Memory B cell (primary cell): ENCODE measurements around the gene PARP2.
"Not testable (repeated sequence)": the region's sequence is repeated elsewhere in the genome, so short reads cannot be mapped to it uniquely, and the experiment has no call there.

Experiments used
- ATAC-seq: fragments of 150-1000 bp; cut with Tn5 transposase; 2 replicates; pipeline ENCODE4 v1.10.0; 2021; ENCODE audit warnings: low read depth, mild to moderate bottlenecking, moderate library complexity
- DNase-seq, 2 donors: peaks; one replicate each; pipeline ENCODE4 v3.0.0; 2022; ENCODE audit warnings: low spot score in 2 of 2
- H3K27ac Mint-ChIP-seq: one replicate; pipeline ENCODE4 v1.8.0; 2022; ENCODE audit warnings: mild to moderate bottlenecking, moderate library complexity, mixed read lengths
- H3K27me3 Mint-ChIP-seq: one replicate; pipeline ENCODE4 v1.8.0; 2022; ENCODE audit warnings: mixed read lengths
- H3K36me3 Mint-ChIP-seq: one replicate; pipeline ENCODE4 v1.8.0; 2022; ENCODE audit warnings: mild to moderate bottlenecking, mixed read lengths
- H3K4me1 Mint-ChIP-seq: one replicate; pipeline ENCODE4 v1.8.0; 2022; ENCODE audit warnings: mixed read lengths
- H3K4me3 Mint-ChIP-seq: one replicate; pipeline ENCODE4 v1.8.0; 2022; ENCODE audit warnings: mild to moderate bottlenecking, moderate library complexity, mixed read lengths
- H3K9me3 Mint-ChIP-seq: one replicate; pipeline ENCODE4 v1.8.0; 2022; ENCODE audit warnings: mixed read lengths

Gene PARP2

DNA sequence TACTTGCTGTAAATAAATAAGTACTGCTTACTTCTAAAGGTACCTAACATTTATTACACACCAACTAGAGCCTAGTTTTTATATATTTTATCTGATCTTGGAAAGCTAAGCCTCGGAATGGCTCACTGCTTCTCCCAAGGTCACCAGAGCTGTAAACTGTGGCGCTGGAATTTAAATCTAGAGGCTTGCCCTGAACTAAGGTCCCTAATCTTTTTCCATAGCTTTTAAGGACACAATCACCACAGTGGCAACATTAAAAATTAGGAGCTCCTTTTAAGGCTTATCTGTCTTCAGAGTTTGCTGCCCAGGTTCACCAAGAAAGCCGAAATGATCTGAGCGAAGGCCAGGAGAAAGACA, 11.0 kb upstream of the PARP2 start:
- H3K4me3 Mint-ChIP-seq = peak overlapping the region; percentile 96
- H3K36me3 Mint-ChIP-seq = peaks cover 2% of the 10 kb centered on the region
- H3K4me1 Mint-ChIP-seq = peaks cover 22% of the 10 kb centered on the region
- DNase-seq = no peak
- ATAC-seq = no peak
- H3K27ac Mint-ChIP-seq = peak overlapping the region; percentile 92
- H3K27me3 Mint-ChIP-seq = no peaks in the 10 kb centered on the region
- H3K9me3 Mint-ChIP-seq = no peaks in the 10 kb centered on the region

DNA sequence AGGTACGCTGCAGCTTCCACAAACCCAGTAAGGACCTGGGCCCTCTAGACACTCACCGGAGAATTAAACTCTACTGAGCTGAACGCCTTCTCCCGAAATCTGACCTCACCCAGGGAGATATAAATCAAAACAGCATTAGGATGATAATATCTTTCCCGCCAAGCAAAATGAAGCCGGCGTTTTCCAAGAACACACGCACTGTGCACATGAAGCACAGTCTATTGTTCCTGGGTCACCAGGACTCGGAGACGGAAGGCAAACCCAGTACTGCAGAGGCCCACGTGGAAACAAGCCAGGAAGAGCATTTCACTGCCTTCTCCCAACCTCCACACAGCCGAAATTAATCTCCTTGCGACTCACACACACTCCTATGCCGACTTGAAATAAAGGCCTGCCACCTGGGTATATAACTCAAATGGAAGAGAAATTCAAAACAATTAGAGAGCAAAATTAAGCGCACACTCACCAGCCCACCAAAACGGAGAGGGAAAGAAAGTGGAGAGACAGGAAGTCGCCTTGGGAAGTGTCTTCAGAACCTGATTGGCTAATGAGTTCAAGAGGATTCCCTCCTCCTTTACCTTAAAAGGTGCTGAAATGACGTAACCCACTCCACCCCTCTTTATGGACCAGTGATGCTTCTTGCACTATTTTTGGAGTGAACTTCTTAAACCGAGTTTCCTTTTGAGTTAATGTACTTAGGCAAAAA, 10.5 kb upstream of the PARP2 start, which contains the start of gene CCNB1IP1:
CCNB1IP1 (minus strand) TSS at position 492 of the 706 bp plus-strand sequence. CDS start 16,756 bp downstream, outside the sequence.
- Mint-ChIP-seq H3K27ac (peak within 1 kb of the TSS; percentile 92), H3K4me1 (peaks cover 17% of the 10 kb centered on the region), H3K9me3 (no peaks in the 10 kb centered on the region), H3K4me3 (peak within 1 kb of the TSS; percentile 96), H3K27me3 (no peaks in the 10 kb centered on the region), H3K36me3 (no peaks in the 10 kb centered on the region)
- peak; percentile 17 to 41 for DNase-seq
- ATAC-seq = peak; percentile 98

DNA sequence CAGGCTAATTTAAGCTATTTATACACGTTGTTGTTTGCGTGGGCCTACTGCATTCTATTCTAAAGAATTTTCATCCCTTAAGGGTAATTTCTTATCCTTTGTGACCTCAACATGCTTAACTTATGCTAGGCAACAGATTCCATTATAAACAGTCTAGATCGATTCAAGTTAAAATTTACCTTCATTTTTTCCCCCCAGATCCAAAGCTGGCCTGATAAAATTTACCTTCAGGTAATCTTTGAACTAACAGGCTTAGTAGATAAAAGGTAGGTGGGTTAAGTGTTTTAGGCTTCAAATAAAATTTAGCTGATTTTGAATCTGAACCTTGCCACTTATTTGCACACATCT, 10.0 kb upstream of the PARP2 start:
- DNase-seq = no peak
- H3K9me3 Mint-ChIP-seq = no peaks in the 10 kb centered on the region
- H3K4me3 Mint-ChIP-seq = peak overlapping the region; percentile 96
- ATAC-seq = no peak
- H3K27ac Mint-ChIP-seq = peak overlapping the region; percentile 92
- no peaks in the 10 kb centered on the region for H3K27me3 Mint-ChIP-seq
- H3K4me1 Mint-ChIP-seq = peaks cover 17% of the 10 kb centered on the region
- no peaks in the 10 kb centered on the region for H3K36me3 Mint-ChIP-seq

DNA sequence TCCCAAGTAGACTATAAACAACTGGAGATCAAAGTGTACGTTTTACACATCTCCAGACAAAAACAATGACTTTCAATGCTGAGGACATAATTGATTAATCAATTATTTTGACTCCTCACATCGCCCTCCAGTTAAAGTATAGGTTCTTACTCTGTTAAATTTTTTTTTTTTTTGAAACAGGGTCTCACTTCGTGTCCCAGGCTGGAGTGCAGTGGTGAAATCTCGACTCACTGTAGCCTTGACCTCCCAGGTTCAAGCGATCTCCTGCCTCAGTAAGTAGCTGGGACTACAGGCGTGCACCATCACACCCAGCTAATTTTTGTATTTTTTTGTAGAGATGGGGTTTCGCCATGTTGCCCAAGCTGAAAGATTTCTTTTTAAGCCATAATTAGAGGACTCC, 9.4 kb upstream of the PARP2 start:
- H3K4me1 Mint-ChIP-seq = peaks cover 16% of the 10 kb centered on the region
- DNase-seq = no peak
- no peak overlapping the region for H3K27ac Mint-ChIP-seq

DNA sequence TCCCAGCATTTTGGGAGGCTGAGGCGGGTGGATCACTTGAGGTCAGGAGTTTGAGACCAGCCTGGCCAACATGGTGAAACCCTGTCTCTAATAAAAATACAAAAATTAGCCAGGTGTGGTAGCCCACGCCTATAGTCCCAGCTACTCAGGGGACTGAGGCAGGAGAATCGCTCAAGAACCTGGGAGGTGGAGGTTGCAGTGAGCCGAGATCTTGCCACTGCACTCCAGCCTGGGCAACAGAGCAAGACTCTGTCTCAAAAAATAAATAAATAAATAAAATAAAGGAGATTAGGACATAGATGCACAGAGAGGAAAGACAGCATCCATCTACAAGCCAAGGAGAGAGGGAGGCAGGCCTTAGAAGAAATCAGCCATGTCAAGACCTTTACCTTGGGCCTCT, 2.4 kb upstream of the PARP2 start:
- H3K27me3 Mint-ChIP-seq, H3K9me3 Mint-ChIP-seq, DNase-seq, H3K36me3 Mint-ChIP-seq, ATAC-seq, H3K27ac Mint-ChIP-seq, H3K4me3 Mint-ChIP-seq: not testable (repeated sequence)
- peaks cover 14% of the 10 kb centered on the region for H3K4me1 Mint-ChIP-seq

More for the DNA sequence above, 9.4 kb upstream of the PARP2 start:
- Mint-ChIP-seq H3K36me3 (no peaks in the 10 kb centered on the region), H3K4me3 (no peak overlapping the region), H3K27me3 (no peaks in the 10 kb centered on the region), H3K9me3 (no peaks in the 10 kb centered on the region)
- no peak for ATAC-seq

DNA sequence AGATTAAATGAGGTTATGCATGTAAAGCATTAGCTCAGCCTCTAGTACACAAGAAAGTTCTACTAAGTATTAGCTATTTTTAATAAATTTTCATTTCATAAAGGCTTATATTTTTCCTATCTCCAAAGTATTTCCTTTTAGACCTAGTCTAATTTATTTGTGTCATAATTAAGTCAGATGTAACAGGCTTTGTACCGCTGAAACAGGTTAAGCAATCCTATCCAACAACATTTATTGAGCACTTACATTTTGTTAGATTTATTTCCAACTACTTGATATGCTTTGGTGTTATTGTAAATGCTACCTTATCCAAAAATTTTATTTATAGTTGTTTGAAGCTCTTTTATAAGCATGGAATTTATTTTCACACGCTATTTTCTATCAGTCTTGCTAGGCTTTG, 1.8 kb upstream of the PARP2 start:
- DNase-seq (no peak), ATAC-seq (no peak)
- H3K4me3 Mint-ChIP-seq = no peak overlapping the region
- peaks cover 5% of the 10 kb centered on the region for H3K36me3 Mint-ChIP-seq
- H3K27me3 Mint-ChIP-seq = no peaks in the 10 kb centered on the region
- H3K27ac Mint-ChIP-seq = no peak overlapping the region
- H3K4me1 Mint-ChIP-seq = peaks cover 14% of the 10 kb centered on the region
- H3K9me3 Mint-ChIP-seq = no peaks in the 10 kb centered on the region

DNA sequence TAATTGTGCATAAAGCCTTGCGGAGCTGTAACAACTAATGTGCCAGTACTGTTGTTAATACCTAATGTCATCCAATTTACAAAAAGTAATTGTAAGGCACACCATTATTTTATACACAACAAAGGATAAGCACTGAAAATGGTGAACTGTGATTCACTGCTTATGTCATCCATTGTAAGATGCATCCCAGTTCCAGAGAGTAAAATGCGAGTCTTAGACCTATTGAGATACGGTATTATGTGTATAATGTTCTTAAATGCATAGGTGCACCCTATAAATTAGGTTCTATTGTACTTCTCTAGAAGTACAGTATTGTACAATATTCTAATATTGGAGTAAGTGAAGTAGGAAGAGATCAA, 406 bp downstream of the PARP2 start:
- no peaks in the 10 kb centered on the region for H3K9me3 Mint-ChIP-seq
- peak overlapping the region; percentile 98 for H3K27ac Mint-ChIP-seq
- ATAC-seq (no peak), DNase-seq (no peak)
- H3K36me3 Mint-ChIP-seq = peaks cover 5% of the 10 kb centered on the region
- H3K4me3 Mint-ChIP-seq = peak overlapping the region; percentile 96
- no peaks in the 10 kb centered on the region for H3K27me3 Mint-ChIP-seq
- H3K4me1 Mint-ChIP-seq = peaks cover 14% of the 10 kb centered on the region

DNA sequence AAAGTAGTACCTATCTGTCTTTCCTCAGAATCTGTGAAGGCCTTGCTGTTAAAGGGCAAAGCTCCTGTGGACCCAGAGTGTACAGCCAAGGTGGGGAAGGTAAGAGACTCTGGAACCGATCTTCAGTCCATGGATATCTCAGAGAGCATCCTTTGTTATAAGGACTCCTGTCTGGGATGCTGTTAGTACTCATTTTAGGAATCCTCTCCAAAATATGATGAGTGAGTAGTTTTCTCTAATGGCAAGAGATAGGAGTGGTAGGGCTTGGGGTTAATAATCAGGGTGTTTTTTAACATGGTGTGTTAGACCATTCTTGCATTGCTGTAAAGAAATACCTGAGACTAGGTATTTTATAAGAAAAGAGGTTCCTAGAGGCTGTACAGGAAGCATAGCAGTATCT, 1.9 kb downstream of the PARP2 start:
- H3K4me3 Mint-ChIP-seq = no peak overlapping the region
- no peak for DNase-seq

DNA sequence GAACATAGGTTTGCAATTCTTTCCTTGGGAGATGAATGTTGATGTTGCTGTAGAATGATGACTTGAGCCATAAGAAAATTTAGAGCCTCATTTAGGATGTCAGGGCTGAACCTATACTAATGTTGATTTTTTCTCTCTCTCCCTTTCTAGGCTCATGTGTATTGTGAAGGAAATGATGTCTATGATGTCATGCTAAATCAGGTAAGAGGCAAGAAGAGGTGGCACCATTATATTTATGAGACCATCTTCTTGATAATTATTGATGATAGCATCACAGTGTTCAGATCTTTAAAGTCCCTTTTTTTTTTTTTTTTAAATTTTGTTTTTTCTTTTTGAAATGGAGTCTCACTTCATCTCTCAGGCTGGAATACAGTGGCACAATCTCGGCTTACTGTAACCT, 3.3 kb downstream of the PARP2 start:
- Mint-ChIP-seq H3K9me3 (no peaks in the 10 kb centered on the region), H3K36me3 (peaks cover 8% of the 10 kb centered on the region), H3K4me1 (peaks cover 11% of the 10 kb centered on the region), H3K27me3 (no peaks in the 10 kb centered on the region), H3K27ac (no peak overlapping the region), H3K4me3 (no peak overlapping the region)
- ATAC-seq (no peak), DNase-seq (no peak)

More for the DNA sequence above, 1.9 kb downstream of the PARP2 start:
- ATAC-seq = no peak
- peak overlapping the region; percentile 7 for H3K27ac Mint-ChIP-seq
- no peaks in the 10 kb centered on the region for H3K27me3 Mint-ChIP-seq
- peaks cover 11% of the 10 kb centered on the region for H3K4me1 Mint-ChIP-seq
- peaks cover 7% of the 10 kb centered on the region for H3K36me3 Mint-ChIP-seq
- H3K9me3 Mint-ChIP-seq = no peaks in the 10 kb centered on the region

DNA sequence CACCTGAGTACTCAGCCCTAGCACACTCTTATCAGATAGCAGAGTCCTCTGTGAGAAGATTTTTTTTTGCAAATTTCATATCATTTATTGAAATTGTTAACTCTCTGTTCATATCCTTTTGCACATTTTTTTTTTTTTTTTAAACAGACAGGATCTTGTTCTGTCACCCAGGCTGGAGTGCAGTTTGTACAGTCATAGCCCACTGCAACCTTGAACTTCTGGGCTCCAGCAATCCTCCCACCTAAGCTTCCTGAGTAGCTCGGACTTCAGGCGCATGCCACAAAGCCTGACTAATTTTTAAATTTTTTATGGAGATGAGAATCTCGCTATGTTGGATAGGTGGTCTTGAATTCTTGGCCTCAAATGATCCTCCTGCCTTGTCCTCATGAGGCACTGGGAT, 4.3 kb downstream of the PARP2 start:
- DNase-seq (no peak), ATAC-seq (no peak)
- Mint-ChIP-seq H3K4me1 (peaks cover 11% of the 10 kb centered on the region), H3K9me3 (no peaks in the 10 kb centered on the region), H3K27ac (no peak overlapping the region), H3K27me3 (no peaks in the 10 kb centered on the region), H3K36me3 (peaks cover 13% of the 10 kb centered on the region), H3K4me3 (no peak overlapping the region)

DNA sequence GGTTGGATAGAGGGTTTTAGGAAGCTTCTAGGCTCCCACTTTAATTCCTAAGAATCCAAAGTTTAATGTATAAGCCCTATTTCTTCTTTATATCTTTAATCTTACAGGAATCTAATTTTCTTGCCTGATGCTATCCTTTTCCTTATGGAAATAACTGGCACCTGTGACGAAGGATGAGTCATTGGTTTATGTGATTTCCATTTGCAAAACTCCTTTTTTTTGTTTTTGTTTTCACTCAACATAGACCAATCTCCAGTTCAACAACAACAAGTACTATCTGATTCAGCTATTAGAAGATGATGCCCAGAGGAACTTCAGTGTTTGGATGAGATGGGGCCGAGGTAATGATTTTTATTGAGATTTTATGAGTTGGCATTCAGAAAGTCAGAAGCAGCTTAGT, 6.8 kb downstream of the PARP2 start:
- DNase-seq (no peak), ATAC-seq (no peak)
- Mint-ChIP-seq H3K9me3 (no peaks in the 10 kb centered on the region), H3K4me1 (peaks cover 2% of the 10 kb centered on the region), H3K36me3 (peaks cover 18% of the 10 kb centered on the region), H3K27ac (no peak overlapping the region), H3K4me3 (no peak overlapping the region), H3K27me3 (no peaks in the 10 kb centered on the region)

DNA sequence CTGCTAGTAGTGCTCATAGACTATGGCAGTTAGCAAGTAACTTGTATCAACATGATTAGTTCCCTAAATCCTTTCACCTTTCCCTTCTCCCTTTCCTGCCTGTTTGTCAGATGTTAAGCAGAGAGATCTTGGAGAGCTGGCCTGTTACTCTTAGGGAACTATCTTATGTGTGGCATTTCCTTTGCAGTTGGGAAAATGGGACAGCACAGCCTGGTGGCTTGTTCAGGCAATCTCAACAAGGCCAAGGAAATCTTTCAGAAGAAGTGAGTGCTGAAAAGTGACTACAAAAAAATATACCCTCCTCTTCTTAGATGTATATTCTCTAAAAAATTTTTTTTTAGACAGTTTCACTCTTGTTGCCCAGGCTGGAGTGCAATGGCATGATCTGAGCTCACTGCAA, 7.4 kb downstream of the PARP2 start:
- Mint-ChIP-seq H3K27ac (no peak overlapping the region), H3K9me3 (no peaks in the 10 kb centered on the region), H3K4me3 (no peak overlapping the region), H3K4me1 (no peaks in the 10 kb centered on the region), H3K36me3 (peaks cover 17% of the 10 kb centered on the region), H3K27me3 (no peaks in the 10 kb centered on the region)
- no peak for ATAC-seq
- DNase-seq = no peak

DNA sequence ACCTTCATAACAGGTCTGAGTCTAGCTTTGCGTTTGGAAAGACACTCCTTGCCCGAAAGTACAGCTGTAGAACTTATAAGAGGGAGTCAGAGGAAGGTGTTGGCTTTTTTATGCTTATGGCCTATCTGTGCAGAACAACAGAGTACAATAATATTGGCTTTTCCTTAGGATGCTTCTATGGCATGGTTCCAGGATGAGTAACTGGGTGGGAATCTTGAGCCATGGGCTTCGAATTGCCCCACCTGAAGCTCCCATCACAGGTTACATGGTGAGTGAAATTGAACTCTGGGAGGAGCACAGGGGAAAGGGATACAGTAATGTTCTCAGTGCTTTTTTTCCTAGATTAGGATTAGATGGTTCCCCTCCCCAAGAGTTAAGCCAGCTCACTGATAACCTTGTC, 13.0 kb downstream of the PARP2 start:
- Mint-ChIP-seq H3K27ac (peak overlapping the region; percentile 63), H3K9me3 (no peaks in the 10 kb centered on the region), H3K36me3 (peaks cover 34% of the 10 kb centered on the region), H3K4me3 (no peak overlapping the region), H3K27me3 (no peaks in the 10 kb centered on the region), H3K4me1 (peaks cover 8% of the 10 kb centered on the region)
- DNase-seq (no peak), ATAC-seq (no peak)

DNA sequence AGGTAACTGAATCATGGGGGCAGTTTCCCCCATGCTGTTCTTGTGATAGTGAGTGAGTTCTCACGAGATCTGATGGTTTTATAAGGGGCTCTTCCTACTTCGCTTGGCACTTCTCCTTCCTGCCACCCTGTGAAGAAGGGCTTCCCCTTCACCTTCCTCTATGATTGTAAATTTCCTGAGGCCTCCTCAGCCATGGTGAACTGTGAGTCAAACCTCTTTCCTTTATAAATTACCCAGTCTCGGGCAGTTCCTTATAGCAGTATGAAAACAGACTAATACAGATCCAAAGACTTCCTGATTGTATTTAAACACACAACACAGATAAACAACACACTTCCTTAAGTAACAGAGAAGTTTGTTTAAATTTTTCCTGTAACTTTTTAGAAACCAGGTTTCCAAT, 15.0 kb downstream of the PARP2 start:
- ATAC-seq, H3K9me3 Mint-ChIP-seq, H3K27me3 Mint-ChIP-seq, H3K4me3 Mint-ChIP-seq, H3K4me1 Mint-ChIP-seq, DNase-seq: not testable (repeated sequence)
- Mint-ChIP-seq H3K36me3 (peaks cover 36% of the 10 kb centered on the region), H3K27ac (peak overlapping the region; percentile 53)

DNA sequence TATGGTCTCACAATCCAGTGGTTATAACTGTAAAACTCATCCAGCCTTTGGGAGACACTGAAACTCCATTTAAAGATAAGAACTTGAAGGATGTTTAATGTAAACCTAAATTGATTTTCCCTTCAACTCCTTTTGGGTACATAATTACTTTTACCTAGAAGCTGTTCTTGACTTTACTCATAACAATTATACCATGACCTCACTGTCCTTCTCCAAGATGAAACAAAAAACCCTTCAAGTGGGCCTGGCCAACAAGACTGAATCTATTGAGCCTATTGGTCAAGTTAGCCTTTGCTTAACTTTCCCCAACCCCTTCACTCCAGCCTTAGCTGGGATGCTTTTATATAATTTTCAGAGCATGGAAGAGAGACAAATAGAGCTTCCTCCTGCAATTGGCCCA, 22.5 kb downstream of the PARP2 start:
- H3K27me3 Mint-ChIP-seq = no peaks in the 10 kb centered on the region
- peaks cover 42% of the 10 kb centered on the region for H3K36me3 Mint-ChIP-seq
- peaks cover 2% of the 10 kb centered on the region for H3K9me3 Mint-ChIP-seq
- ATAC-seq (no peak), DNase-seq (no peak)
- H3K4me3 Mint-ChIP-seq = no peak overlapping the region
- H3K27ac Mint-ChIP-seq = no peak overlapping the region
- peaks cover 3% of the 10 kb centered on the region for H3K4me1 Mint-ChIP-seq
